Heart left ventricle (tissue), 13 donors: ENCODE data around the gene CDK4.

ENCODE experiments used
- POLR2A ChIP-seq, 2 donors: fragments of 450-650 bp; IDR thresholded peaks; one replicate each; pipeline ENCODE4 v1.6.1; 2017; ENCODE audit warnings: antibody characterized with exemption in 2 of 2, mild to moderate bottlenecking in 2 of 2, moderate library complexity in 2 of 2
- TF ChIP-seq, protein P1 (sequence below), 12 donors: fragments of 200-600 bp; sonication (generic) in 4 of 12; IDR thresholded peaks; one replicate each; pipeline versions ENCODE4 v1.5.0 to v1.8.0; 2018 to 2022; ENCODE audit warnings: antibody characterized with exemption in 12 of 12, mild to moderate bottlenecking in 5 of 12
- donor health status: ischemic (EF 13 %, LVEDD 7.1; RV severe dilation, severe dysfunction).
- donor health status: DM: no; HTN: yes; CAD: no.
- donor health status: DM: no; HTN: no; CAD: no.
- donor health status: ischemic (EF 25% LVEDD 6.9; RV normal size, moderate dysfunction).
- donor health status: ischemic (EF 25% LVEDD 5.7; RV mildly dilated, moderate dysfunction).
- donor health status: ischemic (EF 35%, LVEDD 5.7; RV mildly dilated, moderate dysfunction).
- donor health status: nonischemic (EF 11% LVEDD 7.7; RV severe dilation, severe dysfunction).
- donor health status: DM: yes; HTN: yes; CAD: no.
- donor health status: PGD.
- donor health status: ischemic (EF 29% LVEDD 5.4; RV normal size, mild dysfunction).
- donor health status: nonischemic (EF 23%, LVEDD 6.1; RV moderate dilation, normal function).

DNA sequence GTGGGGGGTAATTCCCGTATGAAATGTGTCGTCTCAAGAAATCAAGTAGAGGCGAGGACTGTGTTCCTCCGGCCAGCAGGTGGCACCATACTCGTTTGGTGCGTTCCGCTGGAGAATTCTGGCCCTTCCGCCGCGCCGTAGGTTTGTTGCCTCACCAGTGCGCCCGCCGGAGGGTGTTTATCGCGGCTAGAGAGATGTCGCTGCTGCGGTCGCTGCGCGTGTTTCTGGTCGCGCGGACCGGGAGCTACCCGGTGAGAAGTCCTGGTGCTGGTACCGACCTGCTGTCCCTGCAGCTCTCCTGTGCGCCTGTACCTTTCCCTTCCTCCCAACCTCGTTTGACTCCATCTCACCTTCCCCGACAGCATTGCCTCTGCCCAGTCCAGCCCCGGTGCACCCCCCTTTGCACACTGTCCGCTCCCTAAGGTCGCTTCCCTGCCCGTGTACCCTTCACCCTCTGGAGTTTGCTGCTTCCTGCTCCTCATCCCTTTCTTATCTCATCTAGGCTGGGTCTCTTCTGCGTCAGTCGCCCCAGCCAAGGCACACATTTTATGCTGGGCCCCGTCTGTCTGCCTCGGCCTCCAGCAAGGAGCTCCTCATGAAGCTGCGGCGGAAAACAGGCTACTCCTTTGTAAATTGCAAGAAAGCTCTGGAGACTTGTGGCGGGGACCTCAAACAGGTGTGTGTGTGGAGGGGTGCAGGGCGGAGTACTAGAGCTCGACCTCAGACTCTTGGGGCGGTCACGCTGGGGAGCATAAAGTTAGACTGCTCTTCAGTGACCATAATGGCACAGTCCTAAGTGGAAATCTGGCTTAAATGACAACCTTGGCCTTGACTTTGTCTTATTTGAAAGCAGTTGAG, 30.7 kb upstream of the CDK4 start, which contains the start of gene TSFM:
- TF ChIP-seq, protein P1, sequence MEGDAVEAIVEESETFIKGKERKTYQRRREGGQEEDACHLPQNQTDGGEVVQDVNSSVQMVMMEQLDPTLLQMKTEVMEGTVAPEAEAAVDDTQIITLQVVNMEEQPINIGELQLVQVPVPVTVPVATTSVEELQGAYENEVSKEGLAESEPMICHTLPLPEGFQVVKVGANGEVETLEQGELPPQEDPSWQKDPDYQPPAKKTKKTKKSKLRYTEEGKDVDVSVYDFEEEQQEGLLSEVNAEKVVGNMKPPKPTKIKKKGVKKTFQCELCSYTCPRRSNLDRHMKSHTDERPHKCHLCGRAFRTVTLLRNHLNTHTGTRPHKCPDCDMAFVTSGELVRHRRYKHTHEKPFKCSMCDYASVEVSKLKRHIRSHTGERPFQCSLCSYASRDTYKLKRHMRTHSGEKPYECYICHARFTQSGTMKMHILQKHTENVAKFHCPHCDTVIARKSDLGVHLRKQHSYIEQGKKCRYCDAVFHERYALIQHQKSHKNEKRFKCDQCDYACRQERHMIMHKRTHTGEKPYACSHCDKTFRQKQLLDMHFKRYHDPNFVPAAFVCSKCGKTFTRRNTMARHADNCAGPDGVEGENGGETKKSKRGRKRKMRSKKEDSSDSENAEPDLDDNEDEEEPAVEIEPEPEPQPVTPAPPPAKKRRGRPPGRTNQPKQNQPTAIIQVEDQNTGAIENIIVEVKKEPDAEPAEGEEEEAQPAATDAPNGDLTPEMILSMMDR (IDR thresholded peaks at IDR 0.05): peak; percentile 86 to 98 (median 92)
- peak in 1 of 2 donors; percentile 60 for TF ChIP-seq POLR2A (IDR thresholded peaks at IDR 0.05)
